IMR-90 (cell line): ENCODE results near the gene ARAP2. TPM values are rescaled to one million over a fixed set of nuclear protein-coding genes. Genes with fewer than 3 reads are reported as not detected.

ENCODE experiments used
- ATAC-seq: fragments of 200-7000 bp; cut with Tn5 transposase; 2 replicates; pipeline ENCODE4 v1.9.1; 2020; ENCODE audit warnings: low read depth, mild to moderate bottlenecking, moderate library complexity
- BruUV-seq: library from RNA; stranded (reverse); fragments of 400-500 nt; replicated peaks from 2 replicates; lab custom pipeline; 2021; lab: Mats Ljungman, UMichigan
- CTCF ChIA-PET: fragments of 300-600 bp; formaldehyde crosslinking; extraction: SDS; loops from one replicate; lab custom pipeline; 2021; ENCODE audit warnings: antibody characterized with exemption; lab: Yijun Ruan, JAX
- POLR2A ChIA-PET: fragments of 300-600 bp; sonication (Branson Sonifier 250); formaldehyde crosslinking; loops from one replicate; lab custom pipeline; 2022; ENCODE audit warnings: antibody characterized with exemption; ENCODE audit not compliant: unreplicated experiment; lab: Charles Lee
- DNase-seq: peaks from one replicate; pipeline ENCODE4 v3.0.0; 2013
- H2AFZ ChIP-seq: replicated peaks from 2 replicates; pipeline ENCODE3; 2013; ENCODE audit warnings: low read length, mild to moderate bottlenecking; ENCODE audit not compliant: poor library complexity
- H2AK5ac ChIP-seq: 2 replicates; pipeline ENCODE4 v1.6.1; 2013; ENCODE audit warnings: low read depth, low read length, inconsistent platforms
- H2AK9ac ChIP-seq: replicated peaks from 2 replicates; pipeline ENCODE3; 2013; ENCODE audit warnings: mild to moderate bottlenecking, low read depth, low read length, moderate library complexity; ENCODE audit not compliant: poor library complexity
- H2BK120ac ChIP-seq: 2 replicates; pipeline ENCODE4 v1.6.1; 2013; ENCODE audit warnings: low read depth, low read length, inconsistent platforms
- H2BK15ac ChIP-seq: 3 replicates; pipeline ENCODE4 v1.6.1; 2013; ENCODE audit warnings: low read depth, low read length, inconsistent platforms
- H2BK20ac ChIP-seq: 2 replicates; pipeline ENCODE4 v1.6.1; 2013; ENCODE audit warnings: low read depth, mild to moderate bottlenecking, inconsistent platforms, low read length, moderate library complexity
- H2BK5ac ChIP-seq: 2 replicates; pipeline ENCODE4 v1.6.1; 2013; ENCODE audit warnings: mild to moderate bottlenecking, low read depth, low read length, inconsistent platforms; ENCODE audit not compliant: poor library complexity, severe bottlenecking
- H3K14ac ChIP-seq: replicated peaks from 2 replicates; pipeline ENCODE4 v1.6.1; 2013; ENCODE audit warnings: low read depth, low read length, inconsistent platforms
- H3K18ac ChIP-seq: 2 replicates; pipeline ENCODE4 v1.6.1; 2013; ENCODE audit warnings: low read depth, low read length, control low read depth
- H3K23ac ChIP-seq: 2 replicates; pipeline ENCODE4 v1.6.1; 2013; ENCODE audit warnings: low read depth, low read length, inconsistent platforms
- H3K27ac ChIP-seq: 2 replicates; pipeline ENCODE4 v1.5.1; 2013; ENCODE audit warnings: mild to moderate bottlenecking, control low read depth, low read length; ENCODE audit not compliant: insufficient read depth
- H3K27me3 ChIP-seq: 2 replicates; pipeline ENCODE4 v1.6.1; 2013; ENCODE audit warnings: low read length; ENCODE audit not compliant: control insufficient read depth, insufficient read depth
- H3K36me3 ChIP-seq: 2 replicates; pipeline ENCODE4 v1.6.1; 2013; ENCODE audit warnings: low read length, mixed read lengths; ENCODE audit not compliant: control insufficient read depth, insufficient read depth
- H3K4ac ChIP-seq: 2 replicates; pipeline ENCODE4 v1.6.1; 2013; ENCODE audit warnings: low read depth, low read length, inconsistent platforms
- H3K4me1 ChIP-seq: 2 replicates; pipeline ENCODE4 v1.6.1; 2013; ENCODE audit warnings: low read length, mixed read lengths; ENCODE audit not compliant: control insufficient read depth, insufficient read depth
- H3K4me2 ChIP-seq: 2 replicates; pipeline ENCODE4 v1.6.1; 2013; ENCODE audit warnings: low read depth, mild to moderate bottlenecking, control low read depth, low read length, moderate library complexity
- H3K4me3 ChIP-seq: 2 replicates; pipeline ENCODE4 v1.5.1; 2013; ENCODE audit warnings: low read depth, mild to moderate bottlenecking, control low read depth, low read length, moderate library complexity; ENCODE audit not compliant: insufficient read depth
- H3K56ac ChIP-seq: 2 replicates; pipeline ENCODE4 v1.6.1; 2013; ENCODE audit warnings: low read length, inconsistent platforms; ENCODE audit not compliant: insufficient read depth; ENCODE audit errors: extremely low read depth
- H3K79me1 ChIP-seq, 2 experiments: 2 replicates each; pipeline ENCODE4 v1.6.1; 2013; ENCODE audit warnings: low read length in 2 of 2, inconsistent platforms in 1 of 2, low read depth in 1 of 2
- H3K9ac ChIP-seq: 2 replicates; pipeline ENCODE4 v1.6.1; 2013; ENCODE audit warnings: low read depth, low read length, control low read depth
- H3K9me1 ChIP-seq: 2 replicates; pipeline ENCODE4 v1.6.1; 2013; ENCODE audit warnings: low read length, inconsistent platforms; ENCODE audit not compliant: insufficient read depth
- H3K9me3 ChIP-seq: 2 replicates; pipeline ENCODE4 v1.6.1; 2013; ENCODE audit warnings: low read length; ENCODE audit not compliant: control insufficient read depth, insufficient read depth
- H4K20me1 ChIP-seq: 2 replicates; pipeline ENCODE4 v1.6.1; 2013; ENCODE audit warnings: low read length, inconsistent platforms; ENCODE audit not compliant: insufficient read depth
- H4K5ac ChIP-seq: 2 replicates; pipeline ENCODE4 v1.6.1; 2013; ENCODE audit warnings: mild to moderate bottlenecking, low read depth, low read length, control low read depth
- H4K8ac ChIP-seq, 2 experiments: 2 replicates each; pipeline ENCODE4 v1.6.1; 2013; ENCODE audit warnings: low read depth in 2 of 2, low read length in 2 of 2, control low read depth in 1 of 2, inconsistent platforms in 1 of 2
- H4K91ac ChIP-seq: 2 replicates; pipeline ENCODE4 v1.6.1; 2013; ENCODE audit warnings: low read depth, low read length, inconsistent platforms; ENCODE audit not compliant: insufficient read depth
- BHLHE40 ChIP-seq: fragments of 150-350 bp; IDR thresholded peaks from 2 replicates; pipeline ENCODE4 v1.6.1; 2016; ENCODE audit warnings: mild to moderate bottlenecking, low read depth, low read length
- CEBPB ChIP-seq: IDR thresholded peaks from 2 replicates; pipeline ENCODE4 v1.6.1; 2012; ENCODE audit warnings: low read depth, low read length, improper control_type of control experiment
- MAFK ChIP-seq: IDR thresholded peaks from 2 replicates; pipeline ENCODE4 v1.6.1; 2012; ENCODE audit warnings: low read depth, low read length, improper control_type of control experiment
- MXI1 ChIP-seq: IDR thresholded peaks from 2 replicates; pipeline ENCODE4 v1.6.1; 2012; ENCODE audit warnings: low read depth, mild to moderate bottlenecking, low read length, moderate library complexity, borderline replicate concordance
- NFE2L2 ChIP-seq: fragments of 150-350 bp; IDR thresholded peaks from 2 replicates; pipeline ENCODE4 v1.6.1; 2016; ENCODE audit warnings: low read depth, mild to moderate bottlenecking, low read length
- POLR2A ChIP-seq: IDR thresholded peaks from 2 replicates; pipeline ENCODE4 v1.6.1; 2012; ENCODE audit warnings: mild to moderate bottlenecking, low read depth, low read length
- RFX5 ChIP-seq: IDR thresholded peaks from 2 replicates; pipeline ENCODE4 v1.8.0; 2012; ENCODE audit warnings: low read depth, mild to moderate bottlenecking, low read length, moderate library complexity
- SMC3 ChIP-seq: fragments of 150-350 bp; IDR thresholded peaks from 2 replicates; pipeline ENCODE4 v1.6.1; 2016; ENCODE audit warnings: low read depth, mild to moderate bottlenecking, antibody characterized with exemption, low read length, moderate library complexity
- WGBS, 2 experiments: methylation state at CpG; one replicate each; pipeline versions ENCODE4 v1.1.5 to v1.1.7; 2013; ENCODE audit warnings: missing lambda C conversion rate in 2 of 2; ENCODE audit not compliant: insufficient read length in 1 of 2; ENCODE audit errors: extremely low coverage in 2 of 2; 5-methylcytosine and 5-hydroxymethylcytosine counted together
- dilution Hi-C: fragments of 300-500 bp; cut with HindIII; formaldehyde crosslinking; loops from one replicate; pipeline ENCODE4 v1.14.3; 2018; ENCODE audit warnings: low sequenced_read_pairs; ENCODE audit not compliant: unreplicated experiment
- in situ Hi-C: fragments of 300-500 bp; cut with MboI; formaldehyde crosslinking; loops from 3 replicates; pipeline ENCODE4 v1.14.3; 2019; ENCODE audit warnings: low sequenced_read_pairs, inconsistent platforms, mixed read lengths
- intact Hi-C: fragments of 100-400 bp; cut with micrococcal nuclease; formaldehyde crosslinking; loops from 2 replicates; pipeline ENCODE4 v1.10.0; 2022
- polyA plus RNA-seq, 3 experiments: library from polyadenylated mRNA; depleted of rRNA; stranded (reverse); fragments of >200 nt; gene quantifications; 2 replicates each; pipeline ENCODE4 v1.2.3, GENCODE V29; 2012; ENCODE audit warnings: low replicate concordance in 1 of 3
- total RNA-seq: library from RNA; depleted of rRNA; stranded (reverse); fragments of >200 nt; gene quantifications from 2 replicates; pipeline ENCODE4 v1.2.3, GENCODE V29; 2012
- TF ChIP-seq, protein P1 (sequence below): fragments of 150-350 bp; IDR thresholded peaks from 2 replicates; pipeline ENCODE4 v1.6.1; 2016; ENCODE audit warnings: low read depth, mild to moderate bottlenecking, low read length, moderate library complexity, borderline replicate concordance
- TF ChIP-seq, protein P2 (sequence below): fragments of 150-350 bp; IDR thresholded peaks from 2 replicates; pipeline ENCODE4 v1.6.1; 2017; ENCODE audit warnings: mild to moderate bottlenecking, antibody characterized with exemption, low read length, low read depth

The ARAP2 gene
- total and polyA plus RNA-seq, 2 of the 4 experiments (the other 2 are of a cell fraction), result 0.32 to 1.8 TPM

DNA sequence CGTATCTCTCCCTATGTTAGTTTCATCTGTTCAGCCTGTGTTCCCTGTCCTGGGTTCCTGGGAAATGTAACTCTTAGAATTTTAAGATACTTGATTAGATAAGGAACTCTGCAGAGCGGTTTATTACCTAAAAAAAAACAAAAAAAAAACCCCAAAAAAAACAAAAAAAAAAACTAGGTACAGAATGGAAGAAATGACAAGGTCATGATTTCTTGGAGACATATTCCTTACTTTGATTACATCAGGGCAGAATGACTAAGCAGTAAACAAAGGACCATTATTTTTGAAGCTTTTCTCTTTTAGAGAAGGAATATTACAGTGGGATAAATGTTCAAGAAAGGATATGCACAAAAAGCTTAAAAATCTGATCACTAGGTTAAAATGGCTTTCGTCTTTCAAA is 171.8 kb downstream of the ARAP2 start:
- WGBS, 2 experiments, result no CpG with 5 or more reads among the region's 3 CpGs
- H4K91ac ChIP-seq, result no peak overlapping the region
- H3K4me3 ChIP-seq, result no peak overlapping the region
- H3K36me3 ChIP-seq, result no peaks in the 10 kb centered on the region
- no peak overlapping the region for H3K9ac ChIP-seq
- BruUV-seq, result no TSS peak
- H2BK20ac ChIP-seq, result no peak overlapping the region
- H3K9me3 ChIP-seq, result peaks cover 3% of the 10 kb centered on the region; the same call in 1 of the 2 replicates
- H3K56ac ChIP-seq, result no peak overlapping the region
- H3K27ac ChIP-seq, result no peak overlapping the region
- no peak overlapping the region for H2AFZ ChIP-seq
- CTCF ChIA-PET, result no interaction called here
- H2BK120ac ChIP-seq, result no peak overlapping the region
- ATAC-seq (no peak), DNase-seq (no peak)
- no peaks in the 10 kb centered on the region for H3K4me1 ChIP-seq
- TF ChIP-seq RFX5 (no peak), SMC3 (no peak), BHLHE40 (no peak), MXI1 (no peak), CEBPB (no peak), NFE2L2 (no peak), POLR2A (no peak), MAFK (no peak)
- TF ChIP-seq, protein P1, sequence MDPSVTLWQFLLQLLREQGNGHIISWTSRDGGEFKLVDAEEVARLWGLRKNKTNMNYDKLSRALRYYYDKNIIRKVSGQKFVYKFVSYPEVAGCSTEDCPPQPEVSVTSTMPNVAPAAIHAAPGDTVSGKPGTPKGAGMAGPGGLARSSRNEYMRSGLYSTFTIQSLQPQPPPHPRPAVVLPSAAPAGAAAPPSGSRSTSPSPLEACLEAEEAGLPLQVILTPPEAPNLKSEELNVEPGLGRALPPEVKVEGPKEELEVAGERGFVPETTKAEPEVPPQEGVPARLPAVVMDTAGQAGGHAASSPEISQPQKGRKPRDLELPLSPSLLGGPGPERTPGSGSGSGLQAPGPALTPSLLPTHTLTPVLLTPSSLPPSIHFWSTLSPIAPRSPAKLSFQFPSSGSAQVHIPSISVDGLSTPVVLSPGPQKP, result no peak
- TF ChIP-seq, protein P2, sequence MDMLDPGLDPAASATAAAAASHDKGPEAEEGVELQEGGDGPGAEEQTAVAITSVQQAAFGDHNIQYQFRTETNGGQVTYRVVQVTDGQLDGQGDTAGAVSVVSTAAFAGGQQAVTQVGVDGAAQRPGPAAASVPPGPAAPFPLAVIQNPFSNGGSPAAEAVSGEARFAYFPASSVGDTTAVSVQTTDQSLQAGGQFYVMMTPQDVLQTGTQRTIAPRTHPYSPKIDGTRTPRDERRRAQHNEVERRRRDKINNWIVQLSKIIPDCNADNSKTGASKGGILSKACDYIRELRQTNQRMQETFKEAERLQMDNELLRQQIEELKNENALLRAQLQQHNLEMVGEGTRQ, result no peak
- H2BK15ac ChIP-seq, result no peak overlapping the region
- no peaks in the 10 kb centered on the region for H3K27me3 ChIP-seq
- no peak overlapping the region for H3K18ac ChIP-seq
- H4K20me1 ChIP-seq, result no peaks in the 10 kb centered on the region
- H3K4ac ChIP-seq, result no peak overlapping the region
- no peak overlapping the region for H4K5ac ChIP-seq
- intact Hi-C loops, result no loop called here
- no peak overlapping the region for H2AK5ac ChIP-seq
- no peaks in the 10 kb centered on the region for H3K9me1 ChIP-seq
- H2AK9ac ChIP-seq, result no peak overlapping the region
- no peak overlapping the region for H3K23ac ChIP-seq
- H3K4me2 ChIP-seq, result no peak overlapping the region
- dilution Hi-C loops, result no loop called here
- POLR2A ChIA-PET, result no interaction called here
- H2BK5ac ChIP-seq, result no peak overlapping the region
- no peak overlapping the region for H3K14ac ChIP-seq
- H4K8ac ChIP-seq, result no peak overlapping the region
- in situ Hi-C loops, result no loop called here
- H3K79me1 ChIP-seq, result no peaks in the 10 kb centered on the region
